Measurements from ENCODE around the gene DNPH1.
A peak's percentile ranks its signal among the peaks of the same experiment; 100 is the strongest.

The DNPH1 gene

DNA sequence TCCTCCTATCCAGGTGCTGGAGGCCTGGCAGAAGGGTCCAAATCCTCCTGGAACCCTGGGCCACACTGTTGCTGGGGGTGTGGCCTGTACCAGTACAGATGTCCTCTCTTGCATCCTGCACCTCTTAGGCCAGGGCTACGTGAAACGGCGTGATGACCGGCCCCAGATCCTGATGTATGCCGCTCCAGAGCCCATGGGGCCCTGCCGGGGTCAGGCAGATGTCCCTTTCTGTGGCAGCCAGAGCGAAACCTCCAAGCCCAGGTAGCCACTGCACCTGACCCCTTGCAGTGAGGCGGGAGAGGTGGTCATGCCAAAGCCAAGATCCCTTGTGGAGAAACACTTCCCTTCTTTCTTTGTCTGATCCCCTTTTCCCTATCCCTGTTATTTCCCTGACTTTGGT, 14.2 kb downstream of the DNPH1 start:
- no peak for DNase-seq (ENCODE audit: low spot score)
- in situ Hi-C loops (cut with MboI; ENCODE audit: low pct_unique_long_range_greater_than_20kb, low sequenced_read_pairs, unreplicated experiment) = no loop called here

DNA sequence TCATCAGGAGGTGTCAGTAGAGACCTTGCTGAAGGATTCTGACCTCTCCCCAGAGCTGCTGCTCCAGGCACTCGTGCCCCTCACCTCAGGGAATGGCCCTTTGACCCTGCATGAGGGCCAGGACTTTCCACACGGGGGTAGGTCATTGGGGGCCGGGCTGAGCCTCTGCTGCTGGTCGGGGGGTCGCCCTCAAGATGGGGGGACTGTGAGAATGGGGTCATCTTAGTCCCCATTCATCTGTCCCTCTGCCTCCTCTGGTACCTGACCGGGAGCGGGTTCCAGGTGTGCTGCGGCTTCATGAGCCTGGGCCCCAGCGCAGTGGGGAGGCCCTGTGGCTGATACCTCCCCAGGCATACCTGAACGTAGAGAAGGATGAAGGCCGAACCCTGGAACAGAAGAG, 15.8 kb downstream of the DNPH1 start:
- in situ Hi-C loops (cut with MboI; ENCODE audit: low pct_unique_long_range_greater_than_20kb, low sequenced_read_pairs, unreplicated experiment) = no loop called here
- TF ChIP-seq, protein P1, sequence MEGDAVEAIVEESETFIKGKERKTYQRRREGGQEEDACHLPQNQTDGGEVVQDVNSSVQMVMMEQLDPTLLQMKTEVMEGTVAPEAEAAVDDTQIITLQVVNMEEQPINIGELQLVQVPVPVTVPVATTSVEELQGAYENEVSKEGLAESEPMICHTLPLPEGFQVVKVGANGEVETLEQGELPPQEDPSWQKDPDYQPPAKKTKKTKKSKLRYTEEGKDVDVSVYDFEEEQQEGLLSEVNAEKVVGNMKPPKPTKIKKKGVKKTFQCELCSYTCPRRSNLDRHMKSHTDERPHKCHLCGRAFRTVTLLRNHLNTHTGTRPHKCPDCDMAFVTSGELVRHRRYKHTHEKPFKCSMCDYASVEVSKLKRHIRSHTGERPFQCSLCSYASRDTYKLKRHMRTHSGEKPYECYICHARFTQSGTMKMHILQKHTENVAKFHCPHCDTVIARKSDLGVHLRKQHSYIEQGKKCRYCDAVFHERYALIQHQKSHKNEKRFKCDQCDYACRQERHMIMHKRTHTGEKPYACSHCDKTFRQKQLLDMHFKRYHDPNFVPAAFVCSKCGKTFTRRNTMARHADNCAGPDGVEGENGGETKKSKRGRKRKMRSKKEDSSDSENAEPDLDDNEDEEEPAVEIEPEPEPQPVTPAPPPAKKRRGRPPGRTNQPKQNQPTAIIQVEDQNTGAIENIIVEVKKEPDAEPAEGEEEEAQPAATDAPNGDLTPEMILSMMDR (IDR thresholded peaks at IDR 0.05; ENCODE audit: extremely low read depth, insufficient read depth, missing control alignments) = no peak
- no peak for DNase-seq (ENCODE audit: low spot score)

More for the DNA sequence above, 14.2 kb downstream of the DNPH1 start:
- TF ChIP-seq, protein P1 (IDR thresholded peaks at IDR 0.05; ENCODE audit: extremely low read depth, insufficient read depth, missing control alignments) = no peak

DNA sequence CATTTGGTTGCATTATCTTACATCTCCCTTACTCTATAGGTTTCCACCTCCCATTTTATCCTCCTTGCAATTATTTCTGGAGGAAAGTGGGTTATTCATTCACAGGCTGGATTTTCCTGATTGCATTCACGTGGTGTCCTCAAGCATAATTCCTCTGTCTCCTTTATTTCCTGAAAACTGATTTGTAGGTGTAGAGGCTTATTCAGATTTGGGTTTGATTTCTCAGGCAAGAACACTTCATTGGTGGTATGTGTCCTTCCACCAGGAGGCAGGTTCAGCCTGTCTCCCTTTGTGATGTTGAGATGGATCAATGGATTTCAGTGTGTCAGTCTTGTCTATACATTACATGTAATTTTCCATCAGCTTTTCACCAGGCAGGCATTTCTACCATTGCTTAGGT, 17.3 kb downstream of the DNPH1 start:
- no peak for DNase-seq (ENCODE audit: low spot score)
- TF ChIP-seq, protein P1 (IDR thresholded peaks at IDR 0.05; ENCODE audit: extremely low read depth, insufficient read depth, missing control alignments) = peak; percentile 2
- in situ Hi-C loops (cut with MboI; ENCODE audit: low pct_unique_long_range_greater_than_20kb, low sequenced_read_pairs, unreplicated experiment) = no loop called here

DNA sequence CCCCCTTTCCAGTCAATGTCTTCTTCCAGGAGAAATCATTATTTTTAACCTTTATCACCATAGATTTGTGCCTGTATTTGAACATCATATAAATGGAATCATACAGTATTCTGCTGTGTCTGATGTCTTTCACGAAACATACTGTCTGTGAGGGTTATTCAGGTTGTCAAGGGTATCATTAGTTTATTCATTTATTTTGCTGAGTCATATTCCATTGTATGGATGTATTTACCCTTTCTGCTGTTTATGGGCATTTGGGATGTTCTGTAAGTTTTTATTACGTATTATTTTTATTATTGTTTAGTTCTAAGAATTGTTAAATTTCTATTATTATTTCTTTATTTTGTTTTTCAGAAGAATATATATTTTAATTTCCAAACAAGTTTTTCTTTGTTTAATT, 22.0 kb downstream of the DNPH1 start:
- TF ChIP-seq, protein P1 (IDR thresholded peaks at IDR 0.05; ENCODE audit: extremely low read depth, insufficient read depth, missing control alignments) = no peak
- in situ Hi-C loops (cut with MboI; ENCODE audit: low pct_unique_long_range_greater_than_20kb, low sequenced_read_pairs, unreplicated experiment) = no loop called here
- no peak for DNase-seq (ENCODE audit: low spot score)

DNA sequence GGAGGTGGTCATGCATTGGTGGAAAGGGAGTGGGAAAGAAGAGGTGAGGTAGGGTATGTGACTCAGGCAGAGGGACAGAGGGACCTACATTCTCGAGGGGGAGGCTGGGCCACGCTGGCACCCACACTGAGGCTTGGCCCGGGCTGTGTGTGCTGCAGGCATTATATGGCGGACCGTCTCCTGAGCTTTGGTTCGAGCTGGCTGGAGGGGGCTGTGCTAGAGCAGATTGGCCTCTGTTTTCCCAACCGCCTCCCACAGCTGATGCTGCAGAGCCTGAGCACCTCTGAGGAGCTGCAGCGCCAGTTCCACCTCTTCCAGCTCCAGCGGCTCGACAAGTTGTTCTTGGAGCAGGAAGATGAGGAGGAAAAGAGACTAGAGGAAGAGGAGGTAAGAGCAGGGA, 23.4 kb downstream of the DNPH1 start:
- no peak for DNase-seq (ENCODE audit: low spot score)
- TF ChIP-seq, protein P1 (IDR thresholded peaks at IDR 0.05; ENCODE audit: extremely low read depth, insufficient read depth, missing control alignments) = no peak
- in situ Hi-C loops (cut with MboI; ENCODE audit: low pct_unique_long_range_greater_than_20kb, low sequenced_read_pairs, unreplicated experiment) = no loop called here

DNA sequence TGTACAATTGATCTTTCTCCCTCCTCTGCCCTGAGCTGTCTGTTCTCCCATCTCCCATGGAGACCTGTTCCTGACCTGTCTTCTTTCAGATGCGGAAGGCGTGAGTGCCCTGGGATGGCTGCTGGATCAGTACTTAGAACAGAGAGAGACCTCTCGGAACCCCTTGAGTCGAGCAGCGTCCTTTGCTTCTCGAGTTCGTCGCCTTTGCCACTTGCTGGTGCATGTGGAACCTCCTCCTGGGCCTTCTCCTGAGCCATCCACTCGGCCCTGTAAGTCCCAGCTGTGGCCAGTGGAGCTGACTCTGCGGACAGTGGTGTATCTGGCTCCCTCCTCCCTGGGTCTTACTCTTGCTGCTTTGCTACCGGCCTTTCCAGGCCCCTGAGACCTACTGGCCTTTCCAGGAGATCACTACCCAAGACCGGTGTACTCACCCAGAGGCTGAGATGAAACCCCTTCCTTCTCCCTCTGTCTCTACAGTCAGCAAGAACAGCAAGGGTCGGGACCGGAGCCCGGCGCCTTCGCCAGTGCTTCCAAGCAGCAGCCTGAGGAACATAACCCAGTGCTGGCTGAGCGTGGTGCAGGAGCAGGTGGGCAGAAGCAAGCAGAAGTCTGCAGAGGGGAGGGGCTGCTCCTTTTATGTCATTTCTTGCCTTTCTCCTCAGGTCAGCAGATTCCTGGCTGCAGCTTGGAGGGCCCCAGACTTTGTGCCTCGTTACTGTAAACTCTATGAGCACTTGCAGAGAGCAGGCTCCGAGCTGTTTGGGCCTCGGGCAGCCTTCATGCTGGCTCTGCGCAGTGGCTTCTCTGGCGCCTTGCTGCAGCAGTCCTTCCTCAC, 24.8 kb downstream of the DNPH1 start:
- no peak for DNase-seq (ENCODE audit: low spot score)
- in situ Hi-C loops (cut with MboI; ENCODE audit: low pct_unique_long_range_greater_than_20kb, low sequenced_read_pairs, unreplicated experiment) = no loop called here
- TF ChIP-seq, protein P1 (IDR thresholded peaks at IDR 0.05; ENCODE audit: extremely low read depth, insufficient read depth, missing control alignments) = no peak
